Measurements from ENCODE around the gene PCDHGA6. TPM values are rescaled to one million over a fixed set of nuclear protein-coding genes. Genes with fewer than 3 reads are reported as not detected.
"Not testable (repeated sequence)": the region's sequence is repeated elsewhere in the genome, so short reads cannot be mapped to it uniquely, and the experiment has no call there.

The PCDHGA6 gene
- total RNA-seq, 4 donors from 2014 or later, result 2.0 to 11.1 (median 5.7) TPM

DNA sequence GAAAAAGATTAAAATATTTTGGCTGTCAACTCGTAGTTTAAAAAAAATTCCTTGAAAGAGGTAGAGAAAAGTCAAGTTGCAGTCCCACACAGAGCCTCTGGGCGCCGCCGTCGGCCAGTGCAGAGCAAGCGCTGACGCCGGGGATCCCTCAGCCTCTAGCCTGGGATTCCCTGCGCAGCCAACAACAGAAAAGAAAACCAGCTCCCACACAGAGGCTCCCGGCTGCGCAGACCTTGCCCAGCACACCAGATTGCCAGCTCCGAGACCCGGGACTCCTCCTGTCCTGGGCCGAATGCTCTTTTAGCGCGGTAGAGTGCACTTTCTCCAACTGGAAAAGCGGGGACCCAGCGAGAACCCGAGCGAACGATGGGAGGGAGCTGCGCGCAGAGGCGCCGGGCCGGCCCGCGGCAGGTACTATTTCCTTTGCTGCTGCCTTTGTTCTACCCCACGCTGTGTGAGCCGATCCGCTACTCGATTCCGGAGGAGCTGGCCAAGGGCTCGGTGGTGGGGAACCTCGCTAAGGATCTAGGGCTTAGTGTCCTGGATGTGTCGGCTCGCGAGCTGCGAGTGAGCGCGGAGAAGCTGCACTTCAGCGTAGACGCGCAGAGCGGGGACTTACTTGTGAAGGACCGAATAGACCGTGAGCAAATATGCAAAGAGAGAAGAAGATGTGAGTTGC lies 43.9 kb downstream of the PCDHGA6 start, which contains the start of gene PCDHGB7:
TSS of gene PCDHGB7 (plus strand) at position 184 of the 679 bp plus-strand sequence. CDS start at position 367, 183 bp downstream.
- Histone ChIP-seq H3K27ac (peak within 1 kb of the TSS in 3 of 4 donors; percentile 56 to 70 (median 69)), H3K4me1 (peaks cover 0 to 23% (median 0%) of the 10 kb centered on the region in 3 donors), H3K4me3 (peak within 1 kb of the TSS; percentile 36 to 52), H3K36me3 (peaks cover 0 to 16% of the 10 kb centered on the region in 2 donors), H3K9me3 (peaks cover 0 to 98% (median 11%) of the 10 kb centered on the region in 3 donors)
- TF ChIP-seq, protein P1, sequence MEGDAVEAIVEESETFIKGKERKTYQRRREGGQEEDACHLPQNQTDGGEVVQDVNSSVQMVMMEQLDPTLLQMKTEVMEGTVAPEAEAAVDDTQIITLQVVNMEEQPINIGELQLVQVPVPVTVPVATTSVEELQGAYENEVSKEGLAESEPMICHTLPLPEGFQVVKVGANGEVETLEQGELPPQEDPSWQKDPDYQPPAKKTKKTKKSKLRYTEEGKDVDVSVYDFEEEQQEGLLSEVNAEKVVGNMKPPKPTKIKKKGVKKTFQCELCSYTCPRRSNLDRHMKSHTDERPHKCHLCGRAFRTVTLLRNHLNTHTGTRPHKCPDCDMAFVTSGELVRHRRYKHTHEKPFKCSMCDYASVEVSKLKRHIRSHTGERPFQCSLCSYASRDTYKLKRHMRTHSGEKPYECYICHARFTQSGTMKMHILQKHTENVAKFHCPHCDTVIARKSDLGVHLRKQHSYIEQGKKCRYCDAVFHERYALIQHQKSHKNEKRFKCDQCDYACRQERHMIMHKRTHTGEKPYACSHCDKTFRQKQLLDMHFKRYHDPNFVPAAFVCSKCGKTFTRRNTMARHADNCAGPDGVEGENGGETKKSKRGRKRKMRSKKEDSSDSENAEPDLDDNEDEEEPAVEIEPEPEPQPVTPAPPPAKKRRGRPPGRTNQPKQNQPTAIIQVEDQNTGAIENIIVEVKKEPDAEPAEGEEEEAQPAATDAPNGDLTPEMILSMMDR (IDR thresholded peaks at IDR 0.05), result peak; percentile 35 to 74 (median 68)
- 8 to 10% methylated on average over 8 to 13 of the region's 47 CpGs for WGBS, 2 donors (ENCODE audit: low coverage in 1 of 2)
- ATAC-seq, result peak; percentile 87
- H3K27me3 ChIP-seq, result not testable (repeated sequence)

DNA sequence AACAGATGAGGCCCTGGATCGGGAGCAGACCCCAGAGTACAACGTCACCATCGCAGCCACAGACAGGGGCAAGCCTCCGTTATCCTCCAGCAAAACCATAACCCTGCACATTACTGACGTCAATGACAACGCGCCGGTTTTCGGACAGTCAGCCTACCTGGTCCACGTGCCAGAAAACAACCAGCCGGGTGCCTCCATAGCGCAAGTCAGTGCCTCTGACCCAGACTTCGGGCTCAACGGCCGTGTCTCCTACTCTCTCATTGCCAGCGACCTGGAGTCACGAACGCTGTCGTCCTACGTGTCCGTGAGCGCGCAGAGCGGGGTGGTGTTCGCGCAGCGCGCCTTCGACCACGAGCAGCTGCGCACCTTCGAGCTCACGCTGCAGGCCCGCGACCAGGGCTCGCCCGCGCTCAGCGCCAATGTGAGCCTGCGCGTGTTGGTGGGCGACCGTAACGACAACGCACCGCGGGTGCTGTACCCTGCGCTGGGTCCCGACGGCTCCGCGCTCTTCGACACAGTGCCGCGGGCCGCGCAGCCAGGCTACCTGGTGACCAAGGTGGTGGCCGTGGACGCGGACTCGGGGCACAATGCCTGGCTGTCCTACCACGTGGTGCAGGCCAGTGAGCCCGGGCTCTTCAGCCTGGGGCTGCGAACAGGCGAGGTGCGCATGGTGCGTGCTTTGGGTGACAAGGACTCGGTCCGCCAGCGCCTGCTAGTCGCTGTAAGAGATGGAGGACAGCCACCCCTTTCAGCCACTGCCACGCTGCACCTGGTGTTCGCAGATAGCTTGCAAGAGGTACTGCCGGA lies 45.6 kb downstream of the PCDHGA6 start:
- Histone ChIP-seq H3K9me3 (peaks cover 0 to 98% (median 12%) of the 10 kb centered on the region in 3 donors), H3K27ac (no peak overlapping the region), H3K4me1 (peaks cover 0 to 23% (median 0%) of the 10 kb centered on the region in 3 donors), H3K4me3 (no peak overlapping the region), H3K36me3 (peaks cover 0 to 14% of the 10 kb centered on the region in 2 donors), H3K27me3 (no peaks in the 10 kb centered on the region)
- whole genome bisulfite sequencing, 2 donors (ENCODE audit: low coverage in 1 of 2), result 18 to 46% methylated on average over 6 to 7 of the region's 74 CpGs
- TF ChIP-seq EP300 (IDR thresholded peaks at IDR 0.05) (no peak), POLR2AphosphoS5 (IDR thresholded peaks at IDR 0.05) (no peak), POLR2A (IDR thresholded peaks at IDR 0.05) (no peak)
- TF ChIP-seq, protein P1 (IDR thresholded peaks at IDR 0.05), result no peak
- no peak for ATAC-seq

DNA sequence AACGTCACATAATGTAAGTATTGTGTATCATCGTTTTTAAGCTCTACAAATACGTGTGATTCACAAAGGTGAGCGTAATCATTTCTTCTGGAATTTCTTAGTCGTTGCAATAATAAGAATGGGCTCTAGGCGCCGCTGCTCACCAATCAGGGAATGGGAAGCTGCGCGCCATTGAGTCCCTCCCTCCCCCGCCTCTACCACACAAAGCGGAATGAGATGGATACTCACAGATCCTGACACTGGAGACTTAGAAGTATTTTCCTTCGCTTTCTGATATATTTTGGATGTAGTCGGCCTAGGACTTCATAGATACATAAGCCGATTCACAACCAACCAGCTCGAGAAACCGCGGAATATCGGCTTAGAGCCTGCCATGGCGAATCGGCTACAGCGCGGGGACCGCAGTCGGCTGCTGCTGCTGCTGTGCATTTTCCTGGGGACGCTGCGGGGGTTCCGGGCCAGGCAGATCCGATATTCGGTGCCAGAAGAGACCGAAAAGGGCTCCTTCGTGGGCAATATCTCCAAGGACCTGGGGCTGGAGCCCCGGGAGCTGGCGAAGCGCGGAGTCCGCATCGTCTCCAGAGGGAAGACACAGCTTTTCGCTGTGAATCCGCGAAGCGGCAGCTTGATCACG lies 47.3 kb downstream of the PCDHGA6 start, which contains the start of gene PCDHGA11:
TSS of gene PCDHGA11 (plus strand) at position 197 of the 634 bp plus-strand sequence. CDS start at position 374, 177 bp downstream.
- TF ChIP-seq, protein P1 (IDR thresholded peaks at IDR 0.05), result peak in 3 of 4 experiments; percentile 19 to 36 (median 27)
- no peak for TF ChIP-seq EP300 (IDR thresholded peaks at IDR 0.05)
- TF ChIP-seq POLR2AphosphoS5 (IDR thresholded peaks at IDR 0.05), result no peak
- no peak for TF ChIP-seq POLR2A (IDR thresholded peaks at IDR 0.05)
- peaks cover 0 to 23% (median 0%) of the 10 kb centered on the region in 3 donors for H3K4me1 ChIP-seq
- 15 to 20% methylated on average over 24 to 28 of the region's 42 CpGs for WGBS, 2 donors (ENCODE audit: low coverage in 1 of 2)
- no peaks in the 10 kb centered on the region for H3K27me3 ChIP-seq
- ATAC-seq, result peak; percentile 43
- peaks cover 0 to 99% (median 12%) of the 10 kb centered on the region in 3 donors for H3K9me3 ChIP-seq
- H3K36me3 ChIP-seq, result peaks cover 0 to 16% of the 10 kb centered on the region in 2 donors
- H3K4me3 ChIP-seq, result peak within 1 kb of the TSS in 1 of 2 donors; percentile 41
- no peak within 1 kb of the TSS for H3K27ac ChIP-seq

DNA sequence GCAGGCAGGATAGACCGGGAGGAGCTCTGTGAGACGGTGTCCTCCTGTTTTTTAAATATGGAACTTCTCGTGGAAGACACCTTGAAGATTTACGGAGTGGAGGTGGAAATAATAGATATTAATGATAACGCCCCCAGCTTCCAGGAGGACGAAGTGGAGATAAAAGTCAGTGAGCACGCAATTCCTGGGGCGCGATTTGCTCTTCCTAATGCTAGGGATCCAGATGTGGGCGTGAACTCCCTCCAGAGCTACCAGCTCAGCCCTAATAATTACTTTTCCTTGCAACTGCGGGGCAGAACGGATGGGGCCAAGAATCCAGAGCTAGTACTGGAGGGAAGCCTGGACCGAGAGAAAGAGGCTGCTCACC lies 47.8 kb downstream of the PCDHGA6 start:
- Histone ChIP-seq H3K36me3 (peaks cover 0 to 21% of the 10 kb centered on the region in 2 donors), H3K4me3 (peak overlapping the region in 1 of 2 donors; percentile 41), H3K27ac (no peak overlapping the region), H3K27me3 (no peaks in the 10 kb centered on the region), H3K9me3 (peaks cover 0 to 99% (median 13%) of the 10 kb centered on the region in 3 donors), H3K4me1 (peaks cover 0 to 23% (median 0%) of the 10 kb centered on the region in 3 donors)
- TF ChIP-seq EP300 (IDR thresholded peaks at IDR 0.05) (no peak), POLR2A (IDR thresholded peaks at IDR 0.05) (no peak), POLR2AphosphoS5 (IDR thresholded peaks at IDR 0.05) (no peak)
- TF ChIP-seq, protein P1 (IDR thresholded peaks at IDR 0.05), result no peak
- ATAC-seq, result no peak
- 0 to 10% methylated on average over 2 to 6 of the region's 13 CpGs for WGBS, 2 donors (ENCODE audit: low coverage in 1 of 2)

Measured in gastroesophageal sphincter (tissue), 4 donors.